ENCODE data around the gene PAX5.

GRCh38 chr9:36880075-36880474 lies 154.0 kb downstream of the PAX5 start:
- TF ChIP-seq POLR2A (IDR thresholded peaks at IDR 0.05; ENCODE audit: low read length): no peak
- no peak for TF ChIP-seq GATA1 (IDR thresholded peaks at IDR 0.05; ENCODE audit: low read depth, low read length)
